HUDEP-2 (cell line): Measurements from ENCODE around the gene SHROOM3.
"Not testable (repeated sequence)": the region's sequence is repeated elsewhere in the genome, so short reads cannot be mapped to it uniquely, and the experiment has no call there.

Experiments used
- DNase-seq, 76 experiments: peaks; one replicate each; lab custom pipeline; 2025; ENCODE audit not compliant: unreplicated experiment in 76 of 76; lab: John Stamatoyannopoulos, UW

The SHROOM3 gene

GRCh38 chr4:76434901-76435527, at the start of gene SHROOM3:
SHROOM3 (plus strand) TSS chr4:76435229; CDS start chr4:76436053, 824 bp downstream.
- DNase-seq, result no peak

DNA sequence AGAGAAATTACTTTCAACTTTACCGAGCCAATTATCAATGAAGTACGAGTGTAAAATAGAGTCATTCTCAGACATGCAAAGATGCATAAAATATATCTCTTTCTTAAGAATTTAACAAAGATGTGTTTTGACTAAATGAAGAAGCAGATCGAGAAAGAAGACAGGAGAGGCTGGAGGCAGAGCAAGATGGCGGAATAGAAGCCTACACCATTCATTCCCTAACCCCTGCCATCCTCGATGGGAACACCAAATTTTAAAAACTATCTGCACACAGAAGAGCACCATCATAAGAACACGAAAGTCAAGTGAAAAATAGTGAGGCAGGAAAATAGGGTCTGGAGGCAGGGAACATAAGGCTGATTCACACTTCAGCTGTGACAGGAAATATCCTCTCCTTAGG, 49.1 kb upstream of the SHROOM3 start:
- no peak for DNase-seq

DNA sequence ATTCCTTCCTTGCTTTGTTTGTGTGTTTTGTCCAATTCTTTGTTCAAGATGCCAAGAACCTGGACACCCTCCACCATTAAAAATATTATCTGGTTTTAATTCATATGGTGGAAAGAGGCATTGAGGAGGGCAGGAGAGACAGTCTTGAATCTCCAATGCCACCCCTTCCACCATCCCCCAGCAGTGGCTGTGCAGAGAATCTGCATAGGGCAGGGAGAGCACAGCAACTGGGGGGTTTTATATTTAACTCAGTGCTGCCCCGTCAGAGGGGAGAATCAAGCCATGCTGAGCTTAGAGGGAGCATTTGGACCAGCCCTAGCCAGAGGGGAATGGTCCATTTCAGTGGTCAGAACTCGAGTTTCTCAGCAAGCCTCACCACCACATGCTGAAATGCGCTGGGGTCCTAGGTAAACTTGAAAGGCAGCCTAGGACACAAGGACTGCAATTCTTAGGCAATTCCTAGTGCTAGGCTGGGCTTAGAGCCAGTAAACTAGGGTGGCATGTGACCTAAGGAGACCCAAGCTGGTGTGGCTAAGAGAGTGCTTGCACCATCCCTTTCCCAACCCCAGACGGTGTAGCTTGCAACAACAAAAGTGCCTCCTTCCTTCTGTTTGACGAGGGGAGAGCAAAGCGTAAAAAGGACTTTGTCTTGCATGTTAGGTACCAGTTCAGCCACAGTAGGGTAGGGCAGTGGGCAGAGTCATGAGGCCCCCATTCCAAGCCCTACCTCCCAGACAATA, 48.3 kb upstream of the SHROOM3 start:
- DNase-seq, result no peak

DNA sequence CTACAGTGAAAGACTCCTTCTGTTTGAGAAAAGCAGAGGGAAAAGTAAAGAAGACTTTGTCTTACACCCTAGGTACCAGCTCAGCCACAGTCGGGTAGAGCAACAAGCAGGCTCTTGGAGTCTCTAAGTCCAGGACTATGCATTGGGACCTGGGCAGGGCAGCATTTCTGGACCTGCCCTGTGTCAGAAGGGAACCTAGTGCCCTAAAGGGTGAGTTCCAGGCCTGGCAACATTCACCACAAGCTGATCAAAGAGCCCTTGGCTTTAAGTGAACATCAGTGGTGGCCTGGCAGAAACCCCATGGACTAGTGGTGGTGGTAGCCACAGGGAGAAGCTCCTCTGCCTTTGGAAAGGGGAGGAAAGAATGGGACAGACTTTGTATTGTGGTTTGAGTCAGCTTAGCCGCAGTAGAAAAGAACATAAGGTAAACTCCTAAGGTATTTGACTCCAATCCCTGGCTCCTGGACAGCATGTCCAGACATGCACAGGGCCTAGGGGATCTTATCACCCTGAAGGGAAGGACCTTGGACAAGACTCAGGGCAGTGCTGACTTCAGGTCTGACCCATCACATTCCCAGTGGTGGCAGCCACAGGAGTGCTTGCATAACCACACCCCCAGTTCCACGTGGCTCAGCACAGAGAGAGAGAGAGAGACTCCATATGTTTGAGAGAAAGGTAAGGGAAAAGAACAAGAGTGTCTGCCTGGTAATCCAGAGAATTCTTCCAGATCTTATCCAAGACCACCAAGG, 46.7 kb upstream of the SHROOM3 start:
- no peak for DNase-seq

DNA sequence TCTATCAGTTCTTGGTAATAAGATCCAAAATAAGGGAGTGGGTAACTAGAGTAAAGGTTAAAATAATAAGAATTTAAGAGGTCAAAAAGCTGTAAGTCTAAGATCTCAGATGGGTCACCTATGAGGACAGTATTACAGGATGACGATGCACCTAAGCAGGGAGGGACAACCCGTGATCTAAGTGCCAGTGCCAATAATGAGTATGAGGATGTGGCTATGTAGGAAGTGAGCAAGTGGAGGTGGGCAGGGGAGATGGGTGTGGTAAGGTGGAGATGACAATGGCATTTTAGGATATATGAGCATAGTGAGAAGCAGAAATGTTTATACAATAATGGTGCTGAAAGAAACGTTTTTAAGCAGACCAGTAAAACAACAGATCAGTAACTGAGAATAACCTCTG, 33.4 kb upstream of the SHROOM3 start:
- DNase-seq, result no peak

GRCh38 chr4:76406081-76406480, 28.9 kb upstream of the SHROOM3 start:
- no peak for DNase-seq

GRCh38 chr4:76407440-76408119, 27.4 kb upstream of the SHROOM3 start:
- no peak for DNase-seq

- DNase-seq, result no peak
Observed at GRCh38 chr4:76410636-76411035, 24.4 kb upstream of the SHROOM3 start.

DNA sequence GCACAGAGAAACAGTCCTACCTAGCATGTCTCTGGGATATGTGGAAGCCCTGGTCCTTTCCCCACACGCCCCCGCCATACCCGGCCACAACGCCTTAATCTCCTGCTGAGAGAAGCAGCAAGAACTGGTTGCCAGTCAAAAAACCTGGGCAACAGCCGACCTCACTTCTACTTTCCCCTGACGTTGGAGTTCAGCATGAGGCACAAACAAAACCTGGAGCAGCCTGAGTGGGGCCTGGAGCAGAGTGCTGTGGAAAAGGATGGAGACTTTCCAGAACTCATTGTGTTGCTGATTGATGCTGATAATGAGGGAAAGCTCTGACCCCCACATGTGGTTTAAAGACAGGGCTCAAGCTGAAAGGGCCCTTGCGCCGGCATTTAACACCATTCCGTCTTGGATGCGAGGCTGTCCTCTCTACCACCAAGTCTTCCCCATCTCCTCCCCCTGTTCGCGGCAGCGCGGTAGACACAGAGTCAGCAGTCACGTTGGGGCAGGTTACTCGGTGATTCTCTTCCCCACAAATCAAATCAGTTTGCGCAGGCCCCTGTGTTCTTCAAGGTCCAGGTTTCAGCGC, 14.8 kb upstream of the SHROOM3 start:
- no peak for DNase-seq

DNA sequence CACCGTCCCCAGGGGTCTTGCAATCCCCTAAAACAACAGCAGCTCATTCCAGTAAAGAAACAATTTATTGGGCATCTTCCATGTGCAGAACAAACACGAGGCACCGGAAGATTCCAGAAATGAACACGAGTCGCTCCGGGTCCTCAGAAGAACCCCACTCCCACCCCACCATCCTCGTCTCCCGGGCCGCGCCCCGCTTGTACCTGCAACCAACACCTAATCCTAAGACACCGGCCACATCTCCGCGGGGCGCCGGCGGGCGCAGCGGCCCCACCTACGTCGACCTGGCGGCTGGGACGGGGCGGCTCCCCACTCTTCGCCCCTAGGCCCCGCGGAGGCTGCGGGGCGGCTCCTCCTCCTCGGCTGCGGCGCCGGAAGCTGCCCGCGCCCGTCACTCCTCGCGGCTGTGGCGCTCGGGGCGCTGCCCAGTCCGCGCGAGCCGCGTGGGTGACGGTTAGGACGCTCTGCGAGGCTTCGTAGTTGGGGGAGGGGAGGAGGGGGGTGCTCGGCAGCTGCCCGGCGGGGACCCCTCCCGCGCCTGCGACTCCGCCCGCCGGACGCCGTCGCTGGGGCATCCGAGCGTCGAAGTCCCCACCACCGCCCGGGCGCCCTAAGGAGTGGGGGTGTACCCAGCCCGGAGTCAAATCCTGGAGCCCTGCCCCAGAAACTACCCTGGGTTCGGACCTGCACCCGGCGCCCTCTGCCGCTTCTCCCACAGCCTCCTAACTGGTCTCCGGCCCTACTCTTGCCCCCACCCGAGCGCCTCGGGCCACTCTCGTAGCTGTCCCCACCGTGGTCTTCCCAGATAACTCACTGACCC, 14.1 kb upstream of the SHROOM3 start, which contains the start of gene CCDC158:
CCDC158 (minus strand) TSS at position 380 of the 820 bp plus-strand sequence. CDS start 17,934 bp downstream, outside the sequence.
- DNase-seq, result no peak

- not testable (repeated sequence) for DNase-seq
Observed at GRCh38 chr4:76423159-76423558, 11.9 kb upstream of the SHROOM3 start.

DNA sequence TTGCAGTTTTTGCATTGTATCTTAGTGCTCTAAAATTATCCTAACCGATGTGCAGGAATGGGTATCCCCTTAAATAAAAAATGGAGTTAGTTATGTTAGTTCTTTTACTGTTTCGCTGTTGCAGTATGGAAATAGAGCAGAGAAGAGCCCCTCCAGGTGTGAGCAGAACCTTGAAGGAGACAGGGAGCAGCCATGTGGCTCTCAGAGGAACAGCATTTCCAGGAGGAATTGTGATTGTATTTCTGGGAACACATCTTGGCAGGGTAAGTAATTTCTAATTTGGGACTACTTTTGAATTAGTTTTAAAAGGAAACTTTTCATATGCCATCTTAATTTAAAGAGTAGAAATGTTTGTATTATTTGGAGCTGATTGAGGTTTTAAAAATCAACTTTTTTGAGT, 8.8 kb upstream of the SHROOM3 start:
- DNase-seq, result no peak

DNA sequence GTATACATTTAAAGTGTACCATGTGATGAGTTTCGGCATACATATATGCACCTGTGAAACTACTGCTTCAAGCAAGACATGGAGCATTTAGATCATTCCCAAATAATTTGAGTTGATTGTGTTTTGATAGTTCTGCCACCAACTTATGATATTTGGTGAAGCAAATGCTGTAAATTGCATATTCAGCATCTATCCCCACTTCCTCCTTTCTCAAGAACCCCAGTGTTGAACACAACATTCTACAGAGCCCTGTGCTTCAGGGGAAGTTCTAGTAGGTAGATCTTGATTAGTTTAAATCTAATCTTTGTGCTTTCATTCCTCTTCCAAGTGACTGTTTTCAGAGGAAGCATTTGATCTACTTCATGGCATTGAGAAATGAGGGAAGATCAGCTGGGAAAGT, 5.4 kb upstream of the SHROOM3 start:
- no peak for DNase-seq

DNA sequence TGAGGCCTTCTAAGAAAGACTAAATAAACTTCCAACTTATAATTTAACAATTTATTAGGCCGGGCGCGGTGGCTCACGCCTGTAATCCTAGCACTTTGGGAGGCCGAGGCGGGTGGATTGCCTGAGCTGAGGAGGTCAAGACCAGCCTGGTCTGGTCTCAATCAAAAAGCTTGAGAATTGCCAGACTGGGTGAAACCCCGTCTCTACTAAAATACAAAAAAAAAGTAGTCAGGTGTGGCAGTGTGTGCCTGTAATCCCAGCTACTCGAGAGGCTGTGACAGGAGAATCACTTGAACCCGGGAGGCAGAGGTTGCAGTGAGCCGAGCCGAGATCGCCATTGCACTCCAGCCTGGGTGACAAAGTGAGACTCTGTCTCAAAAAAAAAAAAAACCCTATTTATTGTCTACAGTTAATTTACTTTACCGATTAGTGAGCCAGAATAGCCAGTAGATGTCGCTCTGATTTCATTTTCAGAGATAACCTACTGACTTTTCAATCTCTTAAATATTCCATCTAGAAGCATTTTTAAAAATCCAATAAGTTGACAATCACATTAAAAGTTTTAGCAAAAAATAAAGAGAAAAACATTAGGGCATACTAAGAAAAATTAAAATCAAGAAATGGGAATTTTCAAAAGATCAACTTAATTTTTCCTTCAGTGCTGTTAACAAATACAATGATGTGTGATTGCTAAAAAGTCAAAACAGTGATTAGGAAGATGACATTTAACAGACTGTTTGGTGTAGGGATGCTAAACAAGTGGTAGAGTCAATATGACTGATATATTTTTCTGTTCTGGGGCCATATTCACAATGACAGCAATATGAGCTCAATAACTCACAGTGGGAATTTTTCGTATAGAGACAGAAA, 4.3 kb upstream of the SHROOM3 start:
- DNase-seq, result peak in 16 of 76 experiments; percentile 1 to 40 (median 9)

- DNase-seq, result no peak
Observed at GRCh38 chr4:76435528-76436319, 695 bp downstream of the SHROOM3 start.

DNA sequence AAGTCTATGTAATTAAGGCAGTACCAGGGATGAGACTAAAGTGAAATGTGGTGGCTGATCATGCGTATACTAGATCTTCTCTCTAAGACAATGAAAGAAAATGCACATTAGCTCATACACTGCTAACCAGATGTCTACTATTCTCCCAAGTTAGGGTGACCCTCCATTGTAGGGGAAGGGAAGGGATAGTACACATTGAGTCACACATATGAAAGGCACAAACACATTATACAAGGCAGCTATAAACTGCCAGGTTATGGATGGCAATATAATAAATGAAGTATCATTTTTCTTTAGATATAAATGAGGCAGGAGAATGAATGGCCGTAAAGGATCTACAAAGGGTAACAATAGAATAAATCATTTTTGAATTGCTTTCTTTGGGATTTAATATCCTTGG, 4.5 kb downstream of the SHROOM3 start:
- DNase-seq, result no peak

- no peak for DNase-seq
Observed at GRCh38 chr4:76441881-76442280, 6.9 kb downstream of the SHROOM3 start.

DNA sequence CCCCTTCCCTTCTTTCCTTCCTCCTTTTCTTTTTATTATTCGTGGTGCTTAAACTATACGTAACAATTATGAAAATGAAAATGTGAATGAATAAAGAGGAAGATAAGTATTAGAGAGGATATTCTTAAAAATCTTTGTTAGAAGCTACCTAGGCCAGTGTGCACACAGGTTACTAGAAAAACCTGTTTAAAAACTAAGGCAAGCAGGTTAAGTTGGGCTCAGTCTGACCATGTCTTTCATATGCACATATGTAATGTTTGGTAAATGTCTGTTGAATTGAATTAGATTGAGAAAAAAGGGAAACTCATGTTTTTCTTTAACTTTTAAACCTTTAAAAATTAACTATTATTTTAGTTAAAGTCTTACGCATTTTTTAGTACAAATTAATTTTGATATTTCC, 7.8 kb downstream of the SHROOM3 start:
- no peak for DNase-seq
